Neutrophil (primary cell): Measurements from ENCODE around the gene HSF2.

ENCODE experiments used
- H3K27ac ChIP-seq: fragments of 200-600 bp; sonication (generic); 2 replicates; pipeline ENCODE4 v1.5.1; 2016; ENCODE audit warnings: mild to moderate bottlenecking, moderate library complexity
- H3K27me3 ChIP-seq: fragments of 200-600 bp; sonication (generic); 2 replicates; pipeline ENCODE4 v1.6.0; 2016; ENCODE audit warnings: mild to moderate bottlenecking
- H3K36me3 ChIP-seq: fragments of 200-600 bp; sonication (generic); 2 replicates; pipeline ENCODE4 v1.5.1; 2017
- H3K4me1 ChIP-seq, 2 experiments: fragments of 200-600 bp in 1 of 2; sonication (generic) in 1 of 2; 1 replicate in 1 of 2; 2 replicates in 1 of 2; pipeline versions ENCODE4 v1.5.1 to v1.6.1; 2013 to 2016; ENCODE audit warnings: low read depth in 1 of 2, low read length in 1 of 2, mild to moderate bottlenecking in 1 of 2, moderate library complexity in 1 of 2; ENCODE audit not compliant: control insufficient read depth in 1 of 2, insufficient read depth in 1 of 2
- H3K4me3 ChIP-seq, 2 experiments: fragments of 200-600 bp in 1 of 2; sonication (generic) in 1 of 2; 1 replicate in 1 of 2; 2 replicates in 1 of 2; pipeline ENCODE4 v1.5.1; 2013 to 2016; ENCODE audit warnings: low read depth in 1 of 2, low read length in 1 of 2, mild to moderate bottlenecking in 1 of 2, moderate library complexity in 1 of 2
- H3K9me3 ChIP-seq: fragments of 200-600 bp; sonication (generic); 2 replicates; pipeline ENCODE4 v1.5.1; 2016
- TF ChIP-seq, protein P1 (sequence below): fragments of 200-600 bp; sonication (generic); IDR thresholded peaks from 2 replicates; pipeline ENCODE4 v1.5.1; 2016; ENCODE audit warnings: antibody characterized with exemption

HSF2 gene, protein sequence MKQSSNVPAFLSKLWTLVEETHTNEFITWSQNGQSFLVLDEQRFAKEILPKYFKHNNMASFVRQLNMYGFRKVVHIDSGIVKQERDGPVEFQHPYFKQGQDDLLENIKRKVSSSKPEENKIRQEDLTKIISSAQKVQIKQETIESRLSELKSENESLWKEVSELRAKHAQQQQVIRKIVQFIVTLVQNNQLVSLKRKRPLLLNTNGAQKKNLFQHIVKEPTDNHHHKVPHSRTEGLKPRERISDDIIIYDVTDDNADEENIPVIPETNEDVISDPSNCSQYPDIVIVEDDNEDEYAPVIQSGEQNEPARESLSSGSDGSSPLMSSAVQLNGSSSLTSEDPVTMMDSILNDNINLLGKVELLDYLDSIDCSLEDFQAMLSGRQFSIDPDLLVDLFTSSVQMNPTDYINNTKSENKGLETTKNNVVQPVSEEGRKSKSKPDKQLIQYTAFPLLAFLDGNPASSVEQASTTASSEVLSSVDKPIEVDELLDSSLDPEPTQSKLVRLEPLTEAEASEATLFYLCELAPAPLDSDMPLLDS

DNA sequence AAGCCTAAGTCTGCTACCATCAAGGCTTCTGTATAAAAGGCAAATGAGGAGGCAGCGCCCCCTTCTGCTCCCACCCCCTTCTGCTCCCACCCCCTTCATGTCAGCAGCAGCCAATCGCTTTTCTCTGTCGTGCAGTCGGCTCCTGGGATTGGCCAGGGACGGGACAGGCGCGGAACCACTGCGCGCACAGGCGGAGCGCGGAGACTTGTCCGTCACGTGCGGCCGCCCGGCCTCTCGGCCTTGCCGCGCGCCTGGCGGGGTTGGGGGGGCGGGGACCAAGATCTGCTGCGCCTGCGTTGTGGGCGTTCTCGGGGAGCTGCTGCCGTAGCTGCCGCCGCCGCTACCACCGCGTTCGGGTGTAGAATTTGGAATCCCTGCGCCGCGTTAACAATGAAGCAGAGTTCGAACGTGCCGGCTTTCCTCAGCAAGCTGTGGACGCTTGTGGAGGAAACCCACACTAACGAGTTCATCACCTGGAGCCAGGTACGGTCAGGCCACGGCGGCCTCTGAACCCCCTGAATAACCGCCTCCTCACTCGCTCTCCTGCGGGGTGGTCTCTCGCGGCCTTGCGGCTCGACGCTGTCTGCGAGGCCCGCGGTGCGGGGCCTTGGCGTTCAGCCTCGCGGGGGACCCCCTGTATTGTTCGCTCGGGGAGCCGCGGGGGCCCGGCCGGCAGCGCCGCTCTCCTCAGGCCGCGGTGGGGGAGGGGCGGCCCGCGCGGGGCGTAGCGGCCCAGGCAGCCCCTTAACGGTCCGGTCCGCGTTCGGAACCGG is at the start of gene HSF2:
HSF2 (plus strand) TSS at position 305 of the 773 bp plus-strand sequence; CDS start at position 391, 86 bp downstream.
- TF ChIP-seq, protein P1, sequence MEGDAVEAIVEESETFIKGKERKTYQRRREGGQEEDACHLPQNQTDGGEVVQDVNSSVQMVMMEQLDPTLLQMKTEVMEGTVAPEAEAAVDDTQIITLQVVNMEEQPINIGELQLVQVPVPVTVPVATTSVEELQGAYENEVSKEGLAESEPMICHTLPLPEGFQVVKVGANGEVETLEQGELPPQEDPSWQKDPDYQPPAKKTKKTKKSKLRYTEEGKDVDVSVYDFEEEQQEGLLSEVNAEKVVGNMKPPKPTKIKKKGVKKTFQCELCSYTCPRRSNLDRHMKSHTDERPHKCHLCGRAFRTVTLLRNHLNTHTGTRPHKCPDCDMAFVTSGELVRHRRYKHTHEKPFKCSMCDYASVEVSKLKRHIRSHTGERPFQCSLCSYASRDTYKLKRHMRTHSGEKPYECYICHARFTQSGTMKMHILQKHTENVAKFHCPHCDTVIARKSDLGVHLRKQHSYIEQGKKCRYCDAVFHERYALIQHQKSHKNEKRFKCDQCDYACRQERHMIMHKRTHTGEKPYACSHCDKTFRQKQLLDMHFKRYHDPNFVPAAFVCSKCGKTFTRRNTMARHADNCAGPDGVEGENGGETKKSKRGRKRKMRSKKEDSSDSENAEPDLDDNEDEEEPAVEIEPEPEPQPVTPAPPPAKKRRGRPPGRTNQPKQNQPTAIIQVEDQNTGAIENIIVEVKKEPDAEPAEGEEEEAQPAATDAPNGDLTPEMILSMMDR: no peak
- H3K27ac ChIP-seq: peak within 1 kb of the TSS; percentile 56
- peaks cover 12 to 14% of the 10 kb centered on the region in 2 experiments for H3K4me1 ChIP-seq
- peak within 1 kb of the TSS; percentile 80 to 88 for H3K4me3 ChIP-seq
- no peaks in the 10 kb centered on the region for H3K9me3 ChIP-seq
- H3K36me3 ChIP-seq: no peaks in the 10 kb centered on the region
- peaks cover 4% of the 10 kb centered on the region for H3K27me3 ChIP-seq

DNA sequence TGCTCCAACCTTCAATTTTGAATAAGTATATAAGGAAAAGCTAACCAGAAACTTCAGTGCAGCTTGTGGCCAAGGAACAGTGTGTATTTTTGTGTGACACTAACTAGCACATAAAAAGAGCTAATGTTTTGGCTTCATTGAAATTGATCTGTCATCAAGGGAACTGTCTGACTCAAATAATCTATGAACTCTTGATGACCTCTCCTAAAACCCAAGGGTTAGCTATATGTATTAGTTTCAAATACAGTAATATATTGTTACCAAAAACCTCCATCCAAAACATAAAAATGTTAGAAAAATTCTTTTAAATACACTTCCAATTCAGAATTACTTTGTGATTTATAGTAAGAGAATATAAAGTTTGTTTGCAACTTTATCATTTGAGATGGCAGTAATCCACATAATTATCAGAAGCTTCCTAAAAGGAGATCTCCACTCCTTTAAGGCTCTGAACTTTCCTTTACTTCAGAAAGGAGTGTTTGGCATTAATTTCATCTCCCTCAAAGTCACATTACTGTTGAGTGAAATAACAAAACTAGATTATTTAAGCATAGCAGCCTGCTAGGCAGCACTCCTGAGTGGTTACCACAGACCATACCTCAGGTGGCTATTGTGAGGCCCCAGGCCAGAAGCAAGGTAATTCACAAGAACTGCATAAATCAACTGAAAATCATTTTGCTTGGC is 46.3 kb upstream of the HSF2 start:
- no peaks in the 10 kb centered on the region for H3K9me3 ChIP-seq
- H3K36me3 ChIP-seq: no peaks in the 10 kb centered on the region
- H3K27me3 ChIP-seq: no peaks in the 10 kb centered on the region
- TF ChIP-seq, protein P1: no peak
- no peak overlapping the region for H3K4me3 ChIP-seq
- H3K27ac ChIP-seq: no peak overlapping the region
- H3K4me1 ChIP-seq: no peaks in the 10 kb centered on the region

DNA sequence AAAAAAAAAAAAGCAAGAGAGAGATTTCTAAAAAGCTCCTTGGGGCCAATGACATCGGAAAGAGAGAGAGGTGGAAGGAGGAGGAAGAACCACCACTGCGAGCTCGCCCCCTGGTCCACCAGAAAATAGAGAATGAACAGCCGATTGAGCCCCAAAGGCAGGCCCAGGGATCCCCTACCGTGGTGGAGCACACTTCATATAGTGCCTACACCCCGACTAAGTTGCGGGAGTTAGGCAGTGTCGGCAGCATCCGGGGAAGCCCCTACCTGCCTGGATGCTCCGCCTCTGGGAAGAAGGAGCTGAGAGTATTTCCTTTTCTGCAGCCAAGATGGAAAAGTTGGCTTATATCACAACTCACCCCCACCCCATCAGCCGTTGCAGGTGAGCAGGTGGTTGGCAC is 38.6 kb upstream of the HSF2 start:
- TF ChIP-seq, protein P1: no peak
- no peaks in the 10 kb centered on the region for H3K9me3 ChIP-seq
- H3K4me1 ChIP-seq: no peaks in the 10 kb centered on the region
- no peaks in the 10 kb centered on the region for H3K27me3 ChIP-seq
- H3K4me3 ChIP-seq: no peak overlapping the region
- no peaks in the 10 kb centered on the region for H3K36me3 ChIP-seq
- H3K27ac ChIP-seq: no peak overlapping the region

DNA sequence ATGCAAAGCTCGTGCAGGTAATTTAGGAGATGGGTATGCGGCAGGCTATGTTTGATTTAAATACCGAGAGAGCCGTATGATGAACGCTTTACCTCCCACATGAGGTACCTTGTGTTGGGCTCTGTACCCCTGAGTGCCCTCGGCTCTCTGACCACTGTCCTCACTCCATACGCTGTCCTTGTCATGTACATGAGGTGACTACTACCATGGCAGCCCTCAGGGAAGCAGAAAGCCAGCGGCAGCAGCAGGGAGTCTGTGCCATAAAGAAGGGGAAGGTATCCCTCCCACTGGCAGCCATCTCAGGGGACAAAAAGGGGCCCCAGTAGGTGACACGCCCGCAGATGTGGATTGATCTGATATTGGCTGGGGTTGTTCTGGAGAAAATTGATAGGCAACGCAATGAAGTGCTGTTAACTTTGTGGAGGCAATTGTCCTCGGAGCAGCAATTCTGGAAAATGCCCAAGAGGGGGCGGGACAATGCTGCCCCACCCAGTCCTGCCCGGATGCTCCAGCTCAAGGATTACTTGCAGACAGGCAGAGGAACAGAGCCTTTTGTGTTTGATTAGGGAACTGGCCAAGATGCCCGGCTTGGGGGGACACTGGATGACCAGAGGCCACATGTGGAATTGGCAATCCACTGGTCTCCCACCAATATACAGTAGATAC is 38.0 kb upstream of the HSF2 start:
- TF ChIP-seq, protein P1: no peak
- no peaks in the 10 kb centered on the region for H3K4me1 ChIP-seq

More for the DNA sequence above, 38.0 kb upstream of the HSF2 start:
- Histone ChIP-seq H3K9me3 (no peaks in the 10 kb centered on the region), H3K27me3 (no peaks in the 10 kb centered on the region), H3K27ac (no peak overlapping the region), H3K4me3 (no peak overlapping the region), H3K36me3 (no peaks in the 10 kb centered on the region)
